Neuron (in vitro differentiated cells): ENCODE results near the gene DOCK2.
"Not testable (repeated sequence)": the region's sequence is repeated elsewhere in the genome, so short reads cannot be mapped to it uniquely, and the experiment has no call there.

Experiments
- H2AFZ ChIP-seq: one replicate; pipeline ENCODE4 v1.6.1; 2013; ENCODE audit warnings: low read depth, mild to moderate bottlenecking, inconsistent platforms, low read length, moderate library complexity
- H3K27me3 ChIP-seq: one replicate; pipeline ENCODE4 v1.6.1; 2013; ENCODE audit warnings: low read length; ENCODE audit not compliant: insufficient read depth
- H3K36me3 ChIP-seq: one replicate; pipeline ENCODE4 v1.6.1; 2013; ENCODE audit warnings: low read length; ENCODE audit not compliant: insufficient read depth
- H3K4me1 ChIP-seq: one replicate; pipeline ENCODE4 v1.6.1; 2013; ENCODE audit warnings: low read length; ENCODE audit not compliant: insufficient read depth
- H3K4me3 ChIP-seq: 2 replicates; pipeline ENCODE4 v1.5.1; 2013; ENCODE audit warnings: mild to moderate bottlenecking, low read length, moderate library complexity
- H3K9me3 ChIP-seq: one replicate; pipeline ENCODE4 v1.6.1; 2013; ENCODE audit warnings: low read length

Gene DOCK2

GRCh38 chr5:169804861-169805260 lies 167.8 kb downstream of the DOCK2 start:
- Histone ChIP-seq H3K27me3 (no peaks in the 10 kb centered on the region), H3K4me1 (no peaks in the 10 kb centered on the region), H3K36me3 (no peaks in the 10 kb centered on the region), H3K4me3 (no peak overlapping the region), H2AFZ (no peak overlapping the region), H3K9me3 (no peaks in the 10 kb centered on the region)

GRCh38 chr5:169805527-169805934 lies 168.5 kb downstream of the DOCK2 start:
- no peak overlapping the region for H3K4me3 ChIP-seq
- no peak overlapping the region for H2AFZ ChIP-seq
- no peaks in the 10 kb centered on the region for H3K27me3 ChIP-seq
- no peaks in the 10 kb centered on the region for H3K4me1 ChIP-seq
- H3K9me3 ChIP-seq: no peaks in the 10 kb centered on the region
- no peaks in the 10 kb centered on the region for H3K36me3 ChIP-seq

GRCh38 chr5:169805937-169806700 lies 169.0 kb downstream of the DOCK2 start:
- Histone ChIP-seq H2AFZ (no peak overlapping the region), H3K27me3 (no peaks in the 10 kb centered on the region), H3K36me3 (no peaks in the 10 kb centered on the region), H3K4me3 (no peak overlapping the region), H3K9me3 (no peaks in the 10 kb centered on the region), H3K4me1 (no peaks in the 10 kb centered on the region)

- no peaks in the 10 kb centered on the region for H3K4me1 ChIP-seq
- no peaks in the 10 kb centered on the region for H3K36me3 ChIP-seq
- H3K4me3 ChIP-seq: no peak overlapping the region
- H3K27me3 ChIP-seq: no peaks in the 10 kb centered on the region
- H2AFZ ChIP-seq: no peak overlapping the region
- H3K9me3 ChIP-seq: no peaks in the 10 kb centered on the region
Measured at GRCh38 chr5:169808118-169808581, 171.1 kb downstream of the DOCK2 start.

- H3K9me3 ChIP-seq, H3K4me1 ChIP-seq, H3K36me3 ChIP-seq, H3K4me3 ChIP-seq, H2AFZ ChIP-seq, H3K27me3 ChIP-seq: not testable (repeated sequence)
Measured at GRCh38 chr5:169808880-169809279, 171.8 kb downstream of the DOCK2 start.

- Histone ChIP-seq H3K27me3 (no peaks in the 10 kb centered on the region), H3K36me3 (no peaks in the 10 kb centered on the region), H3K4me3 (no peak overlapping the region), H3K4me1 (no peaks in the 10 kb centered on the region), H3K9me3 (no peaks in the 10 kb centered on the region), H2AFZ (no peak overlapping the region)
Measured at GRCh38 chr5:169809281-169809680, 172.2 kb downstream of the DOCK2 start.

- H3K36me3 ChIP-seq: no peaks in the 10 kb centered on the region
- no peaks in the 10 kb centered on the region for H3K4me1 ChIP-seq
- no peaks in the 10 kb centered on the region for H3K9me3 ChIP-seq
Measured at GRCh38 chr5:169810524-169810923, 173.4 kb downstream of the DOCK2 start.

GRCh38 chr5:169811023-169811422 lies 173.9 kb downstream of the DOCK2 start:
- H3K4me3 ChIP-seq: no peak overlapping the region
- H3K36me3 ChIP-seq: no peaks in the 10 kb centered on the region
- H3K9me3 ChIP-seq: no peaks in the 10 kb centered on the region
- H2AFZ ChIP-seq: no peak overlapping the region
- no peaks in the 10 kb centered on the region for H3K27me3 ChIP-seq
- no peaks in the 10 kb centered on the region for H3K4me1 ChIP-seq

More at GRCh38 chr5:169810524-169810923, 173.4 kb downstream of the DOCK2 start:
- no peak overlapping the region for H2AFZ ChIP-seq
- no peaks in the 10 kb centered on the region for H3K27me3 ChIP-seq
- no peak overlapping the region for H3K4me3 ChIP-seq

- H3K4me1 ChIP-seq: no peaks in the 10 kb centered on the region
- H2AFZ ChIP-seq: no peak overlapping the region
- no peaks in the 10 kb centered on the region for H3K36me3 ChIP-seq
- H3K9me3 ChIP-seq: no peaks in the 10 kb centered on the region
- H3K27me3 ChIP-seq: no peaks in the 10 kb centered on the region
- no peak overlapping the region for H3K4me3 ChIP-seq
Measured at GRCh38 chr5:169811680-169812079, 174.6 kb downstream of the DOCK2 start.

- Histone ChIP-seq H3K9me3 (no peaks in the 10 kb centered on the region), H3K4me1 (no peaks in the 10 kb centered on the region), H3K4me3 (no peak overlapping the region), H3K27me3 (no peaks in the 10 kb centered on the region), H2AFZ (no peak overlapping the region), H3K36me3 (no peaks in the 10 kb centered on the region)
Measured at GRCh38 chr5:169812786-169813185, 175.7 kb downstream of the DOCK2 start.

- Histone ChIP-seq H3K27me3 (no peaks in the 10 kb centered on the region), H3K4me1 (no peaks in the 10 kb centered on the region), H3K36me3 (no peaks in the 10 kb centered on the region), H3K9me3 (no peaks in the 10 kb centered on the region), H2AFZ (no peak overlapping the region), H3K4me3 (no peak overlapping the region)
Measured at GRCh38 chr5:169814045-169814444, 177.0 kb downstream of the DOCK2 start.

- H3K9me3 ChIP-seq: no peaks in the 10 kb centered on the region
- H3K36me3 ChIP-seq: no peaks in the 10 kb centered on the region
- no peak overlapping the region for H2AFZ ChIP-seq
- no peaks in the 10 kb centered on the region for H3K4me1 ChIP-seq
- no peaks in the 10 kb centered on the region for H3K27me3 ChIP-seq
- no peak overlapping the region for H3K4me3 ChIP-seq
Measured at GRCh38 chr5:169814522-169814921, 177.4 kb downstream of the DOCK2 start.

- Histone ChIP-seq H3K4me1 (no peaks in the 10 kb centered on the region), H3K9me3 (no peaks in the 10 kb centered on the region), H3K36me3 (no peaks in the 10 kb centered on the region), H3K4me3 (no peak overlapping the region), H2AFZ (no peak overlapping the region), H3K27me3 (no peaks in the 10 kb centered on the region)
Measured at GRCh38 chr5:169817031-169817430, 180.0 kb downstream of the DOCK2 start.

- no peaks in the 10 kb centered on the region for H3K4me1 ChIP-seq
- H3K4me3 ChIP-seq: no peak overlapping the region
- H2AFZ ChIP-seq: no peak overlapping the region
- no peaks in the 10 kb centered on the region for H3K9me3 ChIP-seq
- no peaks in the 10 kb centered on the region for H3K27me3 ChIP-seq
- H3K36me3 ChIP-seq: no peaks in the 10 kb centered on the region
Measured at GRCh38 chr5:169826618-169827017, 189.5 kb downstream of the DOCK2 start.
